ENCODE measurements around the gene RHCE.
"Not testable (repeated sequence)": the region's sequence is repeated elsewhere in the genome, so short reads cannot be mapped to it uniquely, and the experiment has no call there.

RHCE gene

GRCh38 chr1:25397549-25397948, 23.1 kb downstream of the RHCE start:
- DNase-seq (ENCODE audit: low spot score), result not testable (repeated sequence)

- no peak for DNase-seq (ENCODE audit: low spot score)
Observed at GRCh38 chr1:25392841-25393240, 27.8 kb downstream of the RHCE start.

GRCh38 chr1:25389721-25390120, 30.9 kb downstream of the RHCE start:
- DNase-seq (ENCODE audit: low spot score), result not testable (repeated sequence)

- not testable (repeated sequence) for DNase-seq (ENCODE audit: low spot score)
Observed at GRCh38 chr1:25388691-25389090, 31.9 kb downstream of the RHCE start.

- DNase-seq (ENCODE audit: low spot score), result not testable (repeated sequence)
Observed at GRCh38 chr1:25387096-25387495, 33.5 kb downstream of the RHCE start.

- not testable (repeated sequence) for DNase-seq (ENCODE audit: low spot score)
Observed at GRCh38 chr1:25383875-25384274, 36.8 kb downstream of the RHCE start.

GRCh38 chr1:25383090-25383489, 37.5 kb downstream of the RHCE start:
- DNase-seq (ENCODE audit: low spot score), result peak; percentile 15

- DNase-seq (ENCODE audit: low spot score), result not testable (repeated sequence)
Observed at GRCh38 chr1:25382543-25382942, 38.1 kb downstream of the RHCE start.

GRCh38 chr1:25378367-25378766, 42.3 kb downstream of the RHCE start:
- not testable (repeated sequence) for DNase-seq (ENCODE audit: low spot score)

- peak; percentile 29 for DNase-seq (ENCODE audit: low spot score)
Observed at GRCh38 chr1:25371757-25372156, 48.9 kb downstream of the RHCE start.

GRCh38 chr1:25369691-25370271, 50.8 kb downstream of the RHCE start:
- not testable (repeated sequence) for DNase-seq (ENCODE audit: low spot score)

- DNase-seq (ENCODE audit: low spot score), result no peak
Observed at GRCh38 chr1:25369241-25369640, 51.4 kb downstream of the RHCE start.

GRCh38 chr1:25362634-25363559, 57.7 kb downstream of the RHCE start:
- not testable (repeated sequence) for DNase-seq (ENCODE audit: low spot score)

GRCh38 chr1:25361901-25362300, 58.7 kb downstream of the RHCE start:
- DNase-seq (ENCODE audit: low spot score), result no peak

GRCh38 chr1:25360596-25361581, 59.7 kb downstream of the RHCE start:
- peak; percentile 61 for DNase-seq (ENCODE audit: low spot score)

GRCh38 chr1:25356848-25357247, 63.8 kb downstream of the RHCE start:
- no peak for DNase-seq (ENCODE audit: low spot score)

- DNase-seq (ENCODE audit: low spot score), result no peak
Observed at GRCh38 chr1:25356441-25356840, 64.2 kb downstream of the RHCE start.

GRCh38 chr1:25355841-25356395, 64.7 kb downstream of the RHCE start:
- DNase-seq (ENCODE audit: low spot score), result no peak

GRCh38 chr1:25349606-25350005, 71.0 kb downstream of the RHCE start:
- no peak for DNase-seq (ENCODE audit: low spot score)

- DNase-seq (ENCODE audit: low spot score), result no peak
Observed at GRCh38 chr1:25347556-25347955, 73.1 kb downstream of the RHCE start.

GRCh38 chr1:25343872-25344271, 76.8 kb downstream of the RHCE start:
- DNase-seq (ENCODE audit: low spot score), result no peak

GRCh38 chr1:25342846-25343245, 77.8 kb downstream of the RHCE start:
- no peak for DNase-seq (ENCODE audit: low spot score)
